ENCODE results near the gene ITIH5.
"Not testable (repeated sequence)": the region's sequence is repeated elsewhere in the genome, so short reads cannot be mapped to it uniquely, and the experiment has no call there.

DNA sequence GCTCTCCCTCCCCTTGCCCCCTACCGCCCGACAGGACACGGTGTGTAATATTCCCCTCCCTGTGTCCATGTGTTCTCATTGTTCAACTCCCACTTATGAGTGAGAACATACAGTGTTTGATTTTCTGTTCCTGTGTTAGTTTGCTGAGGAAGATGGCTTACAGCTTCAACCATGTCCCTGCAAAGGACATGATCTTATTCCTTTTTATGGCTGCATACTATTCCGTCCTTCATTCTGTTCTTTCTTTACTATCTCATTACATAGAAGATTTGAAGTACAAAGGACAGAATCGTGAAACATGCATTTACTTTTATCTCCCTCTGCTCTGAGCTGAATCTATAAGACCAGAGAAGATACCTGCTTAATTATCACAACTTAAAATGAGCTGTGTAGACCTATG is 44.3 kb upstream of the ITIH5 start:
- TF ChIP-seq EZH2phosphoT487 (IDR thresholded peaks at IDR 0.05; ENCODE audit: borderline replicate concordance, low read depth, low read length) = not testable (repeated sequence)
- TF ChIP-seq, protein P1, sequence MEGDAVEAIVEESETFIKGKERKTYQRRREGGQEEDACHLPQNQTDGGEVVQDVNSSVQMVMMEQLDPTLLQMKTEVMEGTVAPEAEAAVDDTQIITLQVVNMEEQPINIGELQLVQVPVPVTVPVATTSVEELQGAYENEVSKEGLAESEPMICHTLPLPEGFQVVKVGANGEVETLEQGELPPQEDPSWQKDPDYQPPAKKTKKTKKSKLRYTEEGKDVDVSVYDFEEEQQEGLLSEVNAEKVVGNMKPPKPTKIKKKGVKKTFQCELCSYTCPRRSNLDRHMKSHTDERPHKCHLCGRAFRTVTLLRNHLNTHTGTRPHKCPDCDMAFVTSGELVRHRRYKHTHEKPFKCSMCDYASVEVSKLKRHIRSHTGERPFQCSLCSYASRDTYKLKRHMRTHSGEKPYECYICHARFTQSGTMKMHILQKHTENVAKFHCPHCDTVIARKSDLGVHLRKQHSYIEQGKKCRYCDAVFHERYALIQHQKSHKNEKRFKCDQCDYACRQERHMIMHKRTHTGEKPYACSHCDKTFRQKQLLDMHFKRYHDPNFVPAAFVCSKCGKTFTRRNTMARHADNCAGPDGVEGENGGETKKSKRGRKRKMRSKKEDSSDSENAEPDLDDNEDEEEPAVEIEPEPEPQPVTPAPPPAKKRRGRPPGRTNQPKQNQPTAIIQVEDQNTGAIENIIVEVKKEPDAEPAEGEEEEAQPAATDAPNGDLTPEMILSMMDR (conservative IDR thresholded peaks at IDR 0.05; ENCODE audit: low read length) = not testable (repeated sequence)

Data from OCI-LY7 (cell line).